ENCODE data around the gene FOXN3.

Gene FOXN3

GRCh38 chr14:89137526-89138163 lies 279.4 kb downstream of the FOXN3 start:
- Mint-ChIP-seq H3K9me3 (peaks cover 18 to 21% of the 10 kb centered on the region in 2 donors), H3K36me3 (peaks cover 8 to 10% of the 10 kb centered on the region in 2 donors), H3K4me1 (no peaks in the 10 kb centered on the region), H3K4me3 (no peak overlapping the region), H3K27ac (no peak overlapping the region), H3K27me3 (peaks cover 0 to 12% of the 10 kb centered on the region in 2 donors)
- ATAC-seq (replicated peaks): no peak
- no peak for DNase-seq

- peaks cover 18 to 21% of the 10 kb centered on the region in 2 donors for H3K9me3 Mint-ChIP-seq
- H3K27ac Mint-ChIP-seq: no peak overlapping the region
- H3K27me3 Mint-ChIP-seq: peaks cover 0 to 12% of the 10 kb centered on the region in 2 donors
- H3K4me1 Mint-ChIP-seq: no peaks in the 10 kb centered on the region
- H3K36me3 Mint-ChIP-seq: peaks cover 8 to 10% of the 10 kb centered on the region in 2 donors
- DNase-seq (no peak), ATAC-seq (replicated peaks) (no peak)
- no peak overlapping the region for H3K4me3 Mint-ChIP-seq
Measured at GRCh38 chr14:89136587-89136986, 280.4 kb downstream of the FOXN3 start.

DNA sequence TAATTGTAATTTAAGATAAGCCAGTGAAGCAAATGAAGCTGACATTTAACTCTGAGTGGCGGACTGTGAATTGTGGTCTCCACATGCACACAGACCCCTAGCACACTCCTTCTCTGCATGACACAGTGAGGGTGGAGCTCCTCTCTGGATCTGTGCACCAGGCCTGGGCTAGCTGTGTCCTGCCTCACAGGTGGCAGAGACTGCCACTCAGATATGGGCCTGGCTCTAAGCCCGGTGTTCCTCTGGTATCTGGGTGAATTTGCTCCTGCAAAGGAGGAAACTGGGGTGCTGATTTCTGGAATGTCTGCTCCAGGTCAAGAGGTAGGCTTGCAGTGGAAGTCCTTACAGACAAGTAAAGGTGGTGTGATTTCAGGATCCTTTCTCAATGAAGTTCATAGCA lies 282.4 kb downstream of the FOXN3 start:
- no peak for ATAC-seq (replicated peaks)
- peaks cover 8 to 10% of the 10 kb centered on the region in 2 donors for H3K36me3 Mint-ChIP-seq
- H3K27ac Mint-ChIP-seq: no peak overlapping the region
- no peak for DNase-seq
- H3K4me1 Mint-ChIP-seq: no peaks in the 10 kb centered on the region
- H3K9me3 Mint-ChIP-seq: peaks cover 18 to 21% of the 10 kb centered on the region in 2 donors
- peaks cover 0 to 6% of the 10 kb centered on the region in 2 donors for H3K27me3 Mint-ChIP-seq
- H3K4me3 Mint-ChIP-seq: no peak overlapping the region

DNA sequence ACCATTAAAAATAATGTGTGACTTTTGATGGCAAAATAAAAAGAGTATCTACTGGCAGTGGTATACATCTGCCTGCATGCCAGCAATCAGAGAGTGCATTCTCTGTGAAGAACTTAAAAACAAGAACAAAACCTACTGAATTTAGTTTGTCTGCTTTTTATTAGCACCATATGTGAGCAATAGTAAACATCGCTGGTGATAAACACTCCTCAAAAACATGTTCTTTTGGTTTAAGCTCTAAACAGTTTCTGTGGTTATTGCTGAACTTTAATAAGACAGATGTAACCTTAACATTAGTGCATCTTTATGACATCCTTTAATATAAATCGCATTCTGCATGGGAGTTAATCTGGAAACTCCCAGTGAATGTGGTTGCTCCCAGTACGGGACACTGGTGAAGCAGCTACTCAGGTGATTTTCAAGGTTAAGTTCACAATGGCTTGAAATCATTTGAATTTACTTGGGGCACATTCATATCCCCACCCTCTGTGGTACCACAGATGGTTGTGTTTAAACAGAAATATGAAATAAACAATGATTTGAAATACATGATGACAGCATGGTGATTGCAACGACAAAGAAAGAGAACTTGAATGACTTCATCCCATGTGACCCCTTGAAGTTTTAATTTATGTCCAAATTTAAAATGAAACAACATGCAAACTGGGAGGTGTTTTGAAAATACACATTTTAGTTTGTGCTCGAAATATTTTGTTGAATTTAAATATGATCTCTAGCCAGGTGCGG lies 285.9 kb downstream of the FOXN3 start:
- Mint-ChIP-seq H3K9me3 (peaks cover 8% of the 10 kb centered on the region in 2 donors), H3K4me3 (no peak overlapping the region), H3K27me3 (peaks cover 0 to 6% of the 10 kb centered on the region in 2 donors), H3K27ac (no peak overlapping the region), H3K36me3 (peaks cover 0 to 3% of the 10 kb centered on the region in 2 donors), H3K4me1 (no peaks in the 10 kb centered on the region)
- ATAC-seq (replicated peaks) (no peak), DNase-seq (no peak)

DNA sequence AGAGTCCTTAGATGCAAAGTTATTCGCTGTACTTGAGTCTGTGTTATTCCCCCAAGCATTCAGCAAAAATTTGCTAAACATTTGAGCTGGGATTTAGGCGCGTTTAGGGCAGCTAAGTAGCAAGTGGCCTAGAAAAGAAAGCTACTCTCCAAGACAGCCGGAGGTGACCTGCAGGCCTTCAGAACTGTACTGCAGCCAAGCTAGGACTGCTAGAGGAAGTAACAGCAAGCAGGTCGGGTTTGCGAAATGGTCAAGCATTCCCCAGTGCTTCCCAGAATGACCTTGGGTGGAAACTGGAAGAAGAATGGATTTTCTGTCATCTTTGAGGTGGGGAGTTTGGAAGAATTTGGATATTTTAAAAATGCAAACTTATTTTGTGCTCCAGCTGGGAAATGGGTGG lies 287.5 kb downstream of the FOXN3 start:
- ATAC-seq (replicated peaks) (no peak), DNase-seq (no peak)
- no peak overlapping the region for H3K4me3 Mint-ChIP-seq
- H3K36me3 Mint-ChIP-seq: no peaks in the 10 kb centered on the region
- no peaks in the 10 kb centered on the region for H3K27me3 Mint-ChIP-seq
- H3K4me1 Mint-ChIP-seq: no peaks in the 10 kb centered on the region
- no peak overlapping the region for H3K27ac Mint-ChIP-seq
- no peaks in the 10 kb centered on the region for H3K9me3 Mint-ChIP-seq

- H3K4me3 Mint-ChIP-seq: no peak overlapping the region
- H3K36me3 Mint-ChIP-seq: no peaks in the 10 kb centered on the region
- H3K27ac Mint-ChIP-seq: no peak overlapping the region
- no peaks in the 10 kb centered on the region for H3K27me3 Mint-ChIP-seq
- ATAC-seq (replicated peaks) (no peak), DNase-seq (no peak)
- H3K9me3 Mint-ChIP-seq: no peaks in the 10 kb centered on the region
- no peaks in the 10 kb centered on the region for H3K4me1 Mint-ChIP-seq
Measured at GRCh38 chr14:89128311-89129026, 288.6 kb downstream of the FOXN3 start.

GRCh38 chr14:89126461-89126860 lies 290.6 kb downstream of the FOXN3 start:
- ATAC-seq (replicated peaks) (no peak), DNase-seq (no peak)
- Mint-ChIP-seq H3K4me3 (no peak overlapping the region), H3K4me1 (no peaks in the 10 kb centered on the region), H3K36me3 (no peaks in the 10 kb centered on the region), H3K27ac (no peak overlapping the region), H3K9me3 (no peaks in the 10 kb centered on the region), H3K27me3 (peaks cover 6 to 8% of the 10 kb centered on the region in 2 donors)

GRCh38 chr14:89125216-89125615 lies 291.8 kb downstream of the FOXN3 start:
- no peak overlapping the region for H3K27ac Mint-ChIP-seq
- H3K27me3 Mint-ChIP-seq: peaks cover 7 to 8% of the 10 kb centered on the region in 2 donors
- no peaks in the 10 kb centered on the region for H3K9me3 Mint-ChIP-seq
- ATAC-seq (replicated peaks) (no peak), DNase-seq (no peak)
- H3K36me3 Mint-ChIP-seq: no peaks in the 10 kb centered on the region
- H3K4me1 Mint-ChIP-seq: no peaks in the 10 kb centered on the region
- H3K4me3 Mint-ChIP-seq: no peak overlapping the region

- peaks cover 7 to 8% of the 10 kb centered on the region in 2 donors for H3K27me3 Mint-ChIP-seq
- peak in 1 of 2 donors; percentile 45 for ATAC-seq (replicated peaks)
- H3K36me3 Mint-ChIP-seq: peaks cover 0 to 6% of the 10 kb centered on the region in 2 donors
- no peak for DNase-seq
- no peak overlapping the region for H3K4me3 Mint-ChIP-seq
- H3K27ac Mint-ChIP-seq: no peak overlapping the region
- no peaks in the 10 kb centered on the region for H3K4me1 Mint-ChIP-seq
- peaks cover 4 to 9% of the 10 kb centered on the region in 2 donors for H3K9me3 Mint-ChIP-seq
Measured at GRCh38 chr14:89123851-89124250, 293.2 kb downstream of the FOXN3 start.

DNA sequence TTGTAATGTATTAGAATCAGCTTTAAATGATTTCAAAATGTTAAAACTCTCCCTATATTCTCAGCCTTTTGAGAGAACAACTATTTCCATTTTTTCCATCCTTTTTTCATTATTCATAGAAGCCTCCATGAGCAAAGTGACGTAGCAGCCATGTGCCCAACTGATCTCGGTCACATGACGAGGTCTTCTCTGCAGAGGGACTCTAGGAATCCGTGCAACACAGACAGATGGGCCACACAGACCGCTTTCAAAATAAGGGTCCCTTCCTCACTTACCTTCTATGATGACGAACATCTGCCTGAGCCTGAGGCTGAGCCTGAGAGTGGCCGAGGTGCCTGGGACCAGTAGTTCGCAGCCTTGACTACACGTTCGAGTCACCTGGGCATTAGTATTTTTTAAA lies 293.8 kb downstream of the FOXN3 start:
- no peak overlapping the region for H3K4me3 Mint-ChIP-seq
- peaks cover 0 to 9% of the 10 kb centered on the region in 2 donors for H3K36me3 Mint-ChIP-seq
- peaks cover 7 to 8% of the 10 kb centered on the region in 2 donors for H3K27me3 Mint-ChIP-seq
- no peak overlapping the region for H3K27ac Mint-ChIP-seq
- no peak for ATAC-seq (replicated peaks)
- H3K4me1 Mint-ChIP-seq: no peaks in the 10 kb centered on the region
- DNase-seq: no peak
- peaks cover 6 to 9% of the 10 kb centered on the region in 2 donors for H3K9me3 Mint-ChIP-seq

DNA sequence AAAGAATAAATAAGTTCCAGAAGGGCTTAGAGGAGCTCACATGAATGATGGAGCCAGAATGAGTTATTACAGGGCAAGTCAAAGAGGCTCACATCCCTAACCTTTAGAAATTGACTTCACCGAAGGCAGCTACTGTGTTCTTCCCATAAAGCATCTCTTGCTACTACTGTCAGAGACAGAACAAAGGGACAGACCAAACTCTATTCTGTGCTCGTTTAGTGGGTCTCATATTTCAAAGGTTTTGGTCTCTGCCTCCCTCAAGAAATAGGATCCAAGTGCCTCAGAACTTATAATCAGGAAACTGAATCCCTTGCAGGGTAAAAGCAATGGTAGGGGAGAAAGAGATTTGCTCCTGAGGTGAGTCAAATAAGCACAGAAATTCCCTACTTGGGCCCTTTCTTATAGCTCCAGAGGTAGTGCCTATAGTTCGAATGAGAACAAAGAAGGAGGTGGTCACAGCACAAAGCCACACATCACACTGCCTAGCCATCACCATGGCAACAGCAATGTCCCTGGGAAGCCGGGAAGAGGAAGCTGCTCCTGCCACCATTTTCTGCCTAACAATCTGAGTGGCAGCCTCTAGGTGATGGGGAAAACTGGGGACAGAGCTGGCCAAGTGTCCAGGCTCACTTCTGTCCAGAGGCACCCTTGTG lies 294.9 kb downstream of the FOXN3 start:
- Mint-ChIP-seq H3K36me3 (peaks cover 0 to 12% of the 10 kb centered on the region in 2 donors), H3K4me3 (no peak overlapping the region), H3K4me1 (no peaks in the 10 kb centered on the region), H3K27me3 (peaks cover 11 to 13% of the 10 kb centered on the region in 2 donors), H3K9me3 (peaks cover 6 to 9% of the 10 kb centered on the region in 2 donors), H3K27ac (no peak overlapping the region)
- no peak for ATAC-seq (replicated peaks)
- DNase-seq: no peak

GRCh38 chr14:89117012-89117411 lies 300.0 kb downstream of the FOXN3 start:
- peaks cover 11 to 14% of the 10 kb centered on the region in 2 donors for H3K27me3 Mint-ChIP-seq
- H3K36me3 Mint-ChIP-seq: peaks cover 0 to 12% of the 10 kb centered on the region in 2 donors
- DNase-seq (no peak), ATAC-seq (replicated peaks) (no peak)
- H3K9me3 Mint-ChIP-seq: peaks cover 8 to 9% of the 10 kb centered on the region in 2 donors
- H3K4me1 Mint-ChIP-seq: no peaks in the 10 kb centered on the region
- no peak overlapping the region for H3K4me3 Mint-ChIP-seq
- no peak overlapping the region for H3K27ac Mint-ChIP-seq

DNA sequence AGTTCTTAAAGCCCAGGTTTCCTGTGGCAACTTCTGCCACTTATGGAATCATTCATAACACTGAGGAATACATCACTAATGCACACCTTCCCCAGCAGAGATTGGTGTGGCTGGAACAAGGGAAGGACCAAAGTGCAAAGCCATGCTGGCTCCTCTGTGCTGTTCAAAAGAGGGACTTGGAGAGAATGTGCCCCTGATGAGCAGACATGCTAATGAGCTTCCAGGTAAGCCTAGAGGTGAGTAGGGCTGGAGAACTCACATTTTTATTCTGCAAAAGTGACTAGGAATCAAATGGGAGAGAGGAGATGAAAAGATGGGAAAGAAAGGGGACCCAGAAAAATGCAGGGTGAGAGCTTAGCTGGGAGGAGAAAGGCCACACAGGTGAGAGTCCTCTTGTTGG lies 302.9 kb downstream of the FOXN3 start:
- DNase-seq: no peak
- Mint-ChIP-seq H3K9me3 (peaks cover 1 to 6% of the 10 kb centered on the region in 2 donors), H3K36me3 (peaks cover 0 to 9% of the 10 kb centered on the region in 2 donors), H3K27ac (no peak overlapping the region), H3K4me1 (peaks cover 0 to 2% of the 10 kb centered on the region in 2 donors), H3K27me3 (peaks cover 16 to 17% of the 10 kb centered on the region in 2 donors), H3K4me3 (no peak overlapping the region)
- no peak for ATAC-seq (replicated peaks)

- no peak overlapping the region for H3K4me3 Mint-ChIP-seq
- H3K4me1 Mint-ChIP-seq: peaks cover 0 to 2% of the 10 kb centered on the region in 2 donors
- peaks cover 24 to 27% of the 10 kb centered on the region in 2 donors for H3K27me3 Mint-ChIP-seq
- no peak for DNase-seq
- peaks cover 0 to 1% of the 10 kb centered on the region in 2 donors for H3K36me3 Mint-ChIP-seq
- H3K27ac Mint-ChIP-seq: no peak overlapping the region
- peaks cover 0 to 2% of the 10 kb centered on the region in 2 donors for H3K9me3 Mint-ChIP-seq
- ATAC-seq (replicated peaks): no peak
Measured at GRCh38 chr14:89112720-89113119, 304.3 kb downstream of the FOXN3 start.
